GM18868 (cell line): ENCODE measurements around the gene OR6K6.

ENCODE experiments used
- ATAC-seq: cut with Tn5 transposase; IDR thresholded peaks from one replicate; pipeline ENCODE4 v1.9.1; 2021; ENCODE audit warnings: mild to moderate bottlenecking, moderate library complexity; ENCODE audit not compliant: unreplicated experiment

The OR6K6 gene

GRCh38 chr1:158754420-158754819 is at the start of gene OR6K6:
Gene OR6K6 (plus strand): TSS chr1:158754720. CDS start chr1:158754888, 168 bp downstream.
- ATAC-seq: no peak

DNA sequence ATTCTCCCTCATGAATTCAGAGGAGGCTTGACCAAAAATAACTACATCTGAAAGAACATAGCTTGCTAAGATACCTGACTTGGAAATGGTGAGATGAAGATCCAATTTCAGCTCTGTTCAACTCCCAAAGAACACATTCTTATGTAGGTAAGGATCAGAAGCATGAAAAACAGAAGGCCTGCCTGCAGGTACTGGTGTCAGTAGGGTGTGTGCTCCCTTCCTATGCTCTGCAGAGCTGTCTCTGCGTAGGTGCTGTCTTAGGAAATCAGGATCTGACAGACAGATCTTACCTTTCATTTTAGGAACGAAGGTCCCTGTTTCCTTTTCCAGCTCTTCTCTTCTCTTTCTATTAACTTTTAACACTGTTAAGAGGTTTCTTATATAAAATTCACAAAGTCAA is 48.4 kb upstream of the OR6K6 start:
- ATAC-seq: no peak

DNA sequence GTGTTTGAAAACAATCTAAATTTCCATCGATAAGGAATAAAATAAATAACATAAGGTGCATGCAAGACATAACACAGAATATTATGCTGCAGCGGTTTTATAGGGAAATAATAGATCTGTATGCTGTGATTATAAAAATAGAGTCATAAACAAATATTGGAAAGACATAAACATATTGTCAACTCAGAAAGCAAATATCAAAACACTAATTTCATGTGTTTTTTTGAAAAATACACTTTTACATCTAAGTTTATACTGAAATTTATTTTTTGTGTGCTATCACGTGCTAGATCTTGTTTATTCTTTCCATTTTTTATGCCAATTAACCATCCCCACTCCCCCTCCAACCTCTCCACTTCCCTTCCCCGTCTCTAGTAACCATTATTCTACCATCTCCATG is 43.4 kb upstream of the OR6K6 start:
- no peak for ATAC-seq

GRCh38 chr1:158714754-158715153 is 39.8 kb upstream of the OR6K6 start:
- ATAC-seq: no peak

DNA sequence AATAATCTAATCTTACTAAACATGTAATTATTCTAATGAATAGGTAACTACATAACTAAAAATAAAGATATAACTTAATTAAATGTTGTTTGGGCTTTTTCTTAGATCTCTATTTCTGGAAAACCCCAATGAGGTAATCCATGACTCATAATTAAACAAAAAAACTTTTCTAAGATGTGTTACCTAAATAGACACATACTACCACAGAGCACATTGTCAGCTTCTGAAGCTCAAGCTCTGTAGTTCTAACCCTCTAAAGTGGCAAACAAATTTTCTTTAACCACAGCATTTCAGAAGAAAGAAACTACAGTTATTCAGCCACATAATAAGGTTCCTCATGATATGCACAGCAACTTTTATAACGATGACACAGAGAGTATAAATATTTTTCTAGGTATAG is 38.2 kb upstream of the OR6K6 start:
- peak; percentile 85 for ATAC-seq

- ATAC-seq: no peak
These were observed 37.2 kb upstream of the OR6K6 start for GRCh38 chr1:158717344-158717743.

DNA sequence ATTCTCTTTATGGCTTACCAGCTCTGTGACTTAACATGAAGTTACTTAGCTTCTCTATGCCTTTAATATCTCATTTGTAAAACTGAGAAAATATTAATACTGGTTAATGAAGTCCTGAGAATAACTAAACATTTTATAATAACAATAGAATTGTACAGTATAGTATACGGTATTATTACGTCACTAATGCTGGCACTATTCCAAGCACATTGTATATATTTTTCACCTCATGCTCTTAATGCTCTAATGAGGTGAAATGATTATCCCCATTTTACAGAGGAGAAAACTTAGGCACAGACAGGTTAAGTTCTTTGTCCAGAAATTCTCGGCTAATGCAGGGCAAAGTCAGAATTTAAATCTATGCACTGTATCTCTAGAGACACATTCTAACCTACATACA is 34.9 kb upstream of the OR6K6 start:
- no peak for ATAC-seq

- ATAC-seq: no peak
These were observed 33.9 kb upstream of the OR6K6 start, which contains the start of gene OR6K3 for GRCh38 chr1:158720620-158721019. Gene OR6K3 (minus strand): TSS chr1:158720720. CDS start chr1:158718115, 2,605 bp downstream.

- no peak for ATAC-seq
These were observed 30.1 kb upstream of the OR6K6 start for GRCh38 chr1:158724442-158724841.

GRCh38 chr1:158728510-158729225 is 25.9 kb upstream of the OR6K6 start:
- ATAC-seq: no peak

DNA sequence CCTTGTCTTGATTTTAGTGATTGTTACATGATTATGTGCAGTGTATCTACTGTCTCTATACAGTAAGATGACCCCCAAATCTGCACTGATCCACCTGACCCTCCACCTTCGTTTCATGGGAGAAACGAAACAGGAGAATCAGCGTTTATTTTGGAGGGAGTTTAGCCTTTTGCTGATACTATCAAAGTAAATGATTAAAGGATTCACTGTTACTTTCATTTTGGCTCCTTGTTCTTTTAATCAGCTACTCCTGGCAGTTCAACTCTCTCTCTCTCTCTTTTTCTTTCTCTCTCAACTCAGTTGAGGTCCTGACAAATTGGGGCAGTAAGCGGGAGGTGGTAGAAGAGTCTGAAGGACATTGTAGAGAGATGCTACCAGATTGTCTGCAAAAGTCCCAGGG is 24.1 kb upstream of the OR6K6 start:
- no peak for ATAC-seq

GRCh38 chr1:158731707-158732106 is 22.8 kb upstream of the OR6K6 start:
- no peak for ATAC-seq

GRCh38 chr1:158732524-158732923 is 22.0 kb upstream of the OR6K6 start:
- ATAC-seq: no peak

- no peak for ATAC-seq
These were observed 18.7 kb upstream of the OR6K6 start for GRCh38 chr1:158735848-158736247.

GRCh38 chr1:158752155-158752712 is 2.3 kb upstream of the OR6K6 start:
- ATAC-seq: no peak

- no peak for ATAC-seq
These were observed 17.7 kb downstream of the OR6K6 start, which contains the start of gene OR6N1 for GRCh38 chr1:158771950-158772866. Gene OR6N1 (minus strand): TSS chr1:158772195. CDS start chr1:158766682, 5,513 bp downstream.

- ATAC-seq: no peak
These were observed 26.6 kb downstream of the OR6K6 start, which contains the start of gene OR6N2 for GRCh38 chr1:158781104-158781503. Gene OR6N2 (minus strand): TSS chr1:158781204. CDS start chr1:158777635, 3,569 bp downstream.

GRCh38 chr1:158793604-158794003 is 39.1 kb downstream of the OR6K6 start:
- ATAC-seq: peak; percentile 87

DNA sequence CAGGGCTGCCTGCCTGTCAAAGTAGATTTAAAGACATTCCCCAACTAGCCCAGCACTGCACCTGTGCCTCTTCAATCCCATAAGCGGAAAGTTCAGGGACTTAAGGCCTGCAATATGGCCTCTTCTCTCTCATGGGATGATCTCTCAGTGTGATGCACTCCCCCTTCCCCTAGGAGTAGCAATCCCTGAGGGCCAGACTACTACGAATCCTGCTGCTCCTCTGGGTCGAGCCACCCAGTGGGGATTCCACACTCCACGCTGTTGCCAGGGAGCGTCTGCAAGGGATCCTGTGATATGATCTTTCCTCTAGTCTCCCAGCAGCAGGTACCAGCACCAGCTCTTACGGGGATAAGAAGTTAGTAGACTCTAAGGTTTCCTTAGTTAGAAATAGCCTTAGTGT is 39.7 kb downstream of the OR6K6 start:
- no peak for ATAC-seq

- no peak for ATAC-seq
These were observed 44.0 kb downstream of the OR6K6 start for GRCh38 chr1:158798531-158798930.

GRCh38 chr1:158799689-158800088 is 45.2 kb downstream of the OR6K6 start:
- no peak for ATAC-seq
